Thyroid gland (tissue), 4 donors: ENCODE data around the gene RARG.

ENCODE experiments used
- POLR2A ChIP-seq, 2 donors: fragments of 450-650 bp; IDR thresholded peaks; one replicate each; pipeline ENCODE4 v1.6.1; 2017; ENCODE audit warnings: antibody characterized with exemption in 2 of 2, mild to moderate bottlenecking in 2 of 2, moderate library complexity in 1 of 2
- TF ChIP-seq, protein P1 (sequence below), 6 experiments: fragments of 200-600 bp in 3 of 6; fragments of 450-650 bp in 3 of 6; sonication (generic) in 3 of 6; IDR thresholded peaks; one replicate each; pipeline ENCODE4 v1.5.1; 2016 to 2019; ENCODE audit warnings: antibody characterized with exemption in 6 of 6, mild to moderate bottlenecking in 2 of 6, inconsistent platforms in 1 of 6, moderate library complexity in 1 of 6

DNA sequence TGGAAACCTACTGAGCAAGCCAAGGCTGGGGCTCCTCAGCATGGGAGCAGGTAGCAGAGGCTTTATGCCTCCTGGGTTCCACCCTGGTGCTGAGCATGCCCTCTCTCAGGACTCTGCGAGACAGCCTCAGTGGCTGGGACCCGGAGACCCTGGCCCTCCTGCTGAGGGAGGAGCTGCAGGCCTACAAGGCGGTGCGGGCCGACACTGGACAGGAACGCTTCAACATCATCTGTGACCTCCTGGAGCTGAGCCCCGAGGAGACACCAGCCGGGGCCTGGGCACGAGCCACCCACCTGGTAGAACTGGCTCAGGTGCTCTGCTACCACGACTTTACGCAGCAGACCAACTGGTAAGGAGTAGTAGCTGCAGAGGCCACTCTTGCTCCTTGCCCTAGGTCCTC, 44.5 kb upstream of the RARG start:
- no peak for TF ChIP-seq POLR2A (IDR thresholded peaks at IDR 0.05)
- TF ChIP-seq, protein P1, sequence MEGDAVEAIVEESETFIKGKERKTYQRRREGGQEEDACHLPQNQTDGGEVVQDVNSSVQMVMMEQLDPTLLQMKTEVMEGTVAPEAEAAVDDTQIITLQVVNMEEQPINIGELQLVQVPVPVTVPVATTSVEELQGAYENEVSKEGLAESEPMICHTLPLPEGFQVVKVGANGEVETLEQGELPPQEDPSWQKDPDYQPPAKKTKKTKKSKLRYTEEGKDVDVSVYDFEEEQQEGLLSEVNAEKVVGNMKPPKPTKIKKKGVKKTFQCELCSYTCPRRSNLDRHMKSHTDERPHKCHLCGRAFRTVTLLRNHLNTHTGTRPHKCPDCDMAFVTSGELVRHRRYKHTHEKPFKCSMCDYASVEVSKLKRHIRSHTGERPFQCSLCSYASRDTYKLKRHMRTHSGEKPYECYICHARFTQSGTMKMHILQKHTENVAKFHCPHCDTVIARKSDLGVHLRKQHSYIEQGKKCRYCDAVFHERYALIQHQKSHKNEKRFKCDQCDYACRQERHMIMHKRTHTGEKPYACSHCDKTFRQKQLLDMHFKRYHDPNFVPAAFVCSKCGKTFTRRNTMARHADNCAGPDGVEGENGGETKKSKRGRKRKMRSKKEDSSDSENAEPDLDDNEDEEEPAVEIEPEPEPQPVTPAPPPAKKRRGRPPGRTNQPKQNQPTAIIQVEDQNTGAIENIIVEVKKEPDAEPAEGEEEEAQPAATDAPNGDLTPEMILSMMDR (IDR thresholded peaks at IDR 0.05), result no peak
